Lung (tissue), 16 donors: ENCODE results near the gene PYDC2. TPM values are rescaled to one million over a fixed set of nuclear protein-coding genes. Genes with fewer than 3 reads are reported as not detected.
A peak's percentile ranks its signal among the peaks of the same experiment; 100 is the strongest.

Experiments used
- ATAC-seq: fragments of 200-7000 bp; cut with Tn5 transposase; one replicate; pipeline ENCODE4 v1.9.1; 2020; ENCODE audit warnings: moderate number of reproducible peaks; ENCODE audit not compliant: insufficient read depth, low FRiP score
- DNase-seq, 3 donors: peaks; one replicate each; pipeline ENCODE4 v3.0.0-alpha.2; 2013 to 2017
- H3K27ac ChIP-seq, 2 donors: one replicate each; pipeline ENCODE4 v1.5.1; 2013; ENCODE audit warnings: mild to moderate bottlenecking in 2 of 2, moderate library complexity in 2 of 2, control low read depth in 1 of 2, inconsistent platforms in 1 of 2, low read depth in 1 of 2, low read length in 1 of 2
- H3K27me3 ChIP-seq, 3 donors: one replicate each; pipeline ENCODE4 v1.5.1; 2013; ENCODE audit warnings: low read length in 2 of 3; ENCODE audit not compliant: control insufficient read depth in 3 of 3, insufficient read depth in 3 of 3
- H3K36me3 ChIP-seq, 4 donors: one replicate each; pipeline ENCODE4 v1.5.1; 2013; ENCODE audit warnings: low read length in 4 of 4, mild to moderate bottlenecking in 1 of 4, moderate library complexity in 1 of 4; ENCODE audit not compliant: control insufficient read depth in 4 of 4, insufficient read depth in 4 of 4
- H3K4me1 ChIP-seq, 5 donors: one replicate each; pipeline ENCODE4 v1.5.1; 2013; ENCODE audit warnings: low read length in 5 of 5, mild to moderate bottlenecking in 2 of 5, moderate library complexity in 1 of 5; ENCODE audit not compliant: control insufficient read depth in 5 of 5, insufficient read depth in 5 of 5
- H3K4me3 ChIP-seq: one replicate; pipeline ENCODE4 v1.5.1; 2013; ENCODE audit warnings: mild to moderate bottlenecking, control low read depth, moderate library complexity
- H3K9ac ChIP-seq, 2 donors: one replicate each; pipeline ENCODE4 v1.5.1; 2013; ENCODE audit warnings: low read length in 2 of 2, control low read depth in 1 of 2; ENCODE audit not compliant: insufficient read depth in 1 of 2
- H3K9me3 ChIP-seq, 4 donors: one replicate each; pipeline ENCODE4 v1.5.1; 2013; ENCODE audit warnings: low read length in 3 of 4, mild to moderate bottlenecking in 1 of 4, moderate library complexity in 1 of 4; ENCODE audit not compliant: control insufficient read depth in 4 of 4, insufficient read depth in 3 of 4
- CTCF ChIP-seq: IDR thresholded peaks from 2 replicates; pipeline ENCODE4 v1.5.1; 2012; ENCODE audit warnings: mild to moderate bottlenecking; ENCODE audit errors: control extremely low read depth, extremely low read depth
- WGBS, 2 donors: extraction: QIAGEN DNeasy Blood & Tissue Kit; methylation state at CpG; one replicate each; pipeline ENCODE4 v1.1.7; 2013; 5-methylcytosine and 5-hydroxymethylcytosine counted together
- long read RNA-seq, 5 donors: transcript quantifications; one replicate each; lab custom pipeline, GENCODE V29; 2026
- polyA plus RNA-seq, 2 donors: library from polyadenylated mRNA; stranded (reverse); fragments of 200-250 nt; gene quantifications; one replicate each; pipeline ENCODE4 v1.2.1, GENCODE V29; 2013
- total RNA-seq, 2 donors: library from RNA; depleted of rRNA in 1 of 2; stranded (reverse); fragments of >200 nt in 1 of 2; gene quantifications; one replicate each; pipeline ENCODE4 v1.2.1, GENCODE V29; 2014 to 2021
- donor health status: control.
- donor health status: control.
- donor health status: Bipolar disorder and iron deficiency.
- donor health status: healthy.
- donor health status: DM: yes; HTN: yes; CAD: no.

The PYDC2 gene
- total RNA-seq (not detected), polyA plus RNA-seq (not detected)
- long read RNA-seq, donor 1: 0 reads
- long read RNA-seq, donor 2: 0 reads
- long read RNA-seq, donor 3: 0 reads
- long read RNA-seq, donor 4: 0 reads
- long read RNA-seq, donor 5: 0 reads

GRCh38 chr3:191461113-191461595, at the start of gene PYDC2:
TSS of gene PYDC2 (plus strand) at chr3:191461163. CDS start at chr3:191461163, 0 bp downstream.
- no peak for TF ChIP-seq CTCF
- Histone ChIP-seq H3K4me3 (no peak within 1 kb of the TSS), H3K9me3 (no peaks in the 10 kb centered on the region), H3K27ac (no peak within 1 kb of the TSS), H3K27me3 (no peaks in the 10 kb centered on the region), H3K9ac (no peak within 1 kb of the TSS), H3K4me1 (no peaks in the 10 kb centered on the region), H3K36me3 (no peaks in the 10 kb centered on the region)
- 67 to 79% methylated on average over 3 of the region's 3 CpGs for WGBS, 2 donors
- no peak for DNase-seq
- ATAC-seq: no peak

GRCh38 chr3:191412759-191413158, 48.2 kb upstream of the PYDC2 start:
- DNase-seq (peak in 1 of 3 donors; percentile 39), ATAC-seq (no peak)
- Histone ChIP-seq H3K36me3 (no peaks in the 10 kb centered on the region), H3K9ac (no peak overlapping the region), H3K4me1 (no peaks in the 10 kb centered on the region), H3K27ac (no peak overlapping the region), H3K9me3 (no peaks in the 10 kb centered on the region), H3K27me3 (no peaks in the 10 kb centered on the region), H3K4me3 (no peak overlapping the region)
- TF ChIP-seq CTCF: no peak
- WGBS, 2 donors: 85 to 90% methylated on average over 1 of the region's 1 CpG

- H3K27ac ChIP-seq: no peak overlapping the region
- DNase-seq (no peak), ATAC-seq (no peak)
- H3K36me3 ChIP-seq: no peaks in the 10 kb centered on the region
- H3K27me3 ChIP-seq: no peaks in the 10 kb centered on the region
- TF ChIP-seq CTCF: no peak
- H3K9ac ChIP-seq: no peak overlapping the region
- no peak overlapping the region for H3K4me3 ChIP-seq
- no peaks in the 10 kb centered on the region for H3K4me1 ChIP-seq
- H3K9me3 ChIP-seq: no peaks in the 10 kb centered on the region
- WGBS, 2 donors: 38 to 42% methylated on average over 2 of the region's 2 CpGs
These were observed 46.7 kb upstream of the PYDC2 start for GRCh38 chr3:191414286-191414685.

- TF ChIP-seq CTCF: no peak
- Histone ChIP-seq H3K36me3 (no peaks in the 10 kb centered on the region), H3K9ac (no peak overlapping the region), H3K9me3 (no peaks in the 10 kb centered on the region), H3K4me1 (no peaks in the 10 kb centered on the region), H3K27me3 (no peaks in the 10 kb centered on the region), H3K4me3 (no peak overlapping the region), H3K27ac (no peak overlapping the region)
- ATAC-seq (no peak), DNase-seq (no peak)
- 85 to 98% methylated on average over 1 of the region's 1 CpG for WGBS, 2 donors
These were observed 46.2 kb upstream of the PYDC2 start for GRCh38 chr3:191414732-191415131.
